Measurements from ENCODE around the gene RNF181.

- no peak for TF ChIP-seq CTCF (IDR thresholded peaks at IDR 0.05; ENCODE audit: low read depth, low read length)
- TF ChIP-seq POLR2A (IDR thresholded peaks at IDR 0.05; ENCODE audit: extremely low read depth, insufficient read length): no peak
- no peak for TF ChIP-seq MAX (IDR thresholded peaks at IDR 0.05; ENCODE audit: low read depth, low read length)
These were observed 4.7 kb downstream of the RNF181 start for GRCh38 chr2:85600235-85600575.

All from NB4 (cell line).